ENCODE results near the gene MAD1L1.

Gene MAD1L1

GRCh38 chr7:1866601-1867000, 366.1 kb downstream of the MAD1L1 start:
- Histone ChIP-seq H3K4me1 (ENCODE audit: control insufficient read depth, insufficient read depth, low read length) (no peaks in the 10 kb centered on the region), H3K9me3 (ENCODE audit: control insufficient read depth, insufficient read depth, low read depth, low read length) (no peaks in the 10 kb centered on the region), H3K36me3 (ENCODE audit: control insufficient read depth in 2 of 2, insufficient read depth in 1 of 2, low read length in 2 of 2) (no peaks in the 10 kb centered on the region), H3K4me3 (ENCODE audit: low read depth, low read length) (no peak overlapping the region), H3K27ac (ENCODE audit: extremely low read depth, low read depth, low read length) (no peak overlapping the region)
- ChIA-PET CTCF (interaction anchor here (0.6 to 0.7 kb wide), 2 partner anchors 285 to 993 kb away, joined by 3 read pairs; no protein-coding TSS in a partner anchor), POLR2A (no interaction called here)
- no peak for TF ChIP-seq ZNF133 (tag by site-specific recombination; IDR thresholded peaks at IDR 0.05)

- Histone ChIP-seq H3K4me3 (ENCODE audit: low read depth, low read length) (no peak overlapping the region), H3K36me3 (ENCODE audit: control insufficient read depth in 2 of 2, insufficient read depth in 1 of 2, low read length in 2 of 2) (no peaks in the 10 kb centered on the region), H3K27ac (ENCODE audit: extremely low read depth, low read depth, low read length) (no peak overlapping the region), H3K4me1 (ENCODE audit: control insufficient read depth, insufficient read depth, low read length) (no peaks in the 10 kb centered on the region), H3K9me3 (ENCODE audit: control insufficient read depth, insufficient read depth, low read depth, low read length) (no peaks in the 10 kb centered on the region)
- ChIA-PET CTCF (no interaction called here), POLR2A (no interaction called here)
- TF ChIP-seq ZNF341 (tag by site-specific recombination; IDR thresholded peaks at IDR 0.05; ENCODE audit: low read depth) (no peak), GLIS1 (tag by site-specific recombination; IDR thresholded peaks at IDR 0.05) (no peak), ZNF398 (tag by site-specific recombination; IDR thresholded peaks at IDR 0.05) (no peak)
Observed at GRCh38 chr7:1865571-1866255, 367.0 kb downstream of the MAD1L1 start.

- Histone ChIP-seq H3K36me3 (ENCODE audit: control insufficient read depth in 2 of 2, insufficient read depth in 1 of 2, low read length in 2 of 2) (no peaks in the 10 kb centered on the region), H3K4me1 (ENCODE audit: control insufficient read depth, insufficient read depth, low read length) (no peaks in the 10 kb centered on the region), H3K4me3 (ENCODE audit: low read depth, low read length) (no peak overlapping the region), H3K9me3 (ENCODE audit: control insufficient read depth, insufficient read depth, low read depth, low read length) (no peaks in the 10 kb centered on the region), H3K27ac (ENCODE audit: extremely low read depth, low read depth, low read length) (no peak overlapping the region)
- TF ChIP-seq REST (tag by site-specific recombination; IDR thresholded peaks at IDR 0.05), result no peak
- CTCF ChIA-PET, result no interaction called here
- POLR2A ChIA-PET, result no interaction called here
Observed at GRCh38 chr7:1865000-1865555, 367.7 kb downstream of the MAD1L1 start.

GRCh38 chr7:1864161-1864940, 368.4 kb downstream of the MAD1L1 start:
- POLR2A ChIA-PET, result no interaction called here
- Histone ChIP-seq H3K9me3 (ENCODE audit: control insufficient read depth, insufficient read depth, low read depth, low read length) (no peaks in the 10 kb centered on the region), H3K36me3 (ENCODE audit: control insufficient read depth in 2 of 2, insufficient read depth in 1 of 2, low read length in 2 of 2) (no peaks in the 10 kb centered on the region), H3K4me3 (ENCODE audit: low read depth, low read length) (no peak overlapping the region), H3K27ac (ENCODE audit: extremely low read depth, low read depth, low read length) (no peak overlapping the region), H3K4me1 (ENCODE audit: control insufficient read depth, insufficient read depth, low read length) (no peaks in the 10 kb centered on the region)
- CTCF ChIA-PET, result no interaction called here
- TF ChIP-seq ZNF302 (tag by site-specific recombination; IDR thresholded peaks at IDR 0.05; ENCODE audit: low read depth), result no peak
- no peak for TF ChIP-seq BCL11B (tag by site-specific recombination; IDR thresholded peaks at IDR 0.05; ENCODE audit: low read depth)
- TF ChIP-seq ZNF530 (tag by site-specific recombination; IDR thresholded peaks at IDR 0.05; ENCODE audit: low read depth), result no peak
- peak; percentile 84 for TF ChIP-seq ZIC2 (tag by site-specific recombination; IDR thresholded peaks at IDR 0.05)

Measured in HEK293 (cell line).